Calu3 (cell line): ENCODE results near the gene MUC2. TPM values are rescaled to one million over a fixed set of nuclear protein-coding genes. Genes with fewer than 3 reads are reported as not detected.

Experiments used
- BruUV-seq: library from RNA; stranded (reverse); fragments of 400-500 nt; replicated peaks from 2 replicates; lab custom pipeline; 2021; lab: Mats Ljungman, UMichigan
- CTCF ChIA-PET: fragments of 300-600 bp; sonication (Branson Sonifier 250); formaldehyde crosslinking; loops from one replicate; lab custom pipeline; 2022; ENCODE audit warnings: antibody characterized with exemption; lab: Charles Lee
- DNase-seq: peaks from one replicate; pipeline ENCODE4 v3.0.0; 2022
- H3K27ac Mint-ChIP-seq: one replicate; pipeline ENCODE4 v1.8.0; 2022; ENCODE audit warnings: mixed read lengths; ENCODE audit not compliant: unreplicated experiment
- H3K27me3 Mint-ChIP-seq: one replicate; pipeline ENCODE4 v1.8.0; 2022; ENCODE audit warnings: mixed read lengths; ENCODE audit not compliant: unreplicated experiment
- H3K36me3 Mint-ChIP-seq: one replicate; pipeline ENCODE4 v1.8.0; 2022; ENCODE audit warnings: mild to moderate bottlenecking, moderate library complexity, mixed read lengths; ENCODE audit not compliant: insufficient read depth, unreplicated experiment
- H3K4me1 Mint-ChIP-seq: one replicate; pipeline ENCODE4 v1.8.0; 2022; ENCODE audit warnings: mild to moderate bottlenecking, low read depth, mixed read lengths; ENCODE audit not compliant: unreplicated experiment
- H3K4me3 Mint-ChIP-seq: one replicate; pipeline ENCODE4 v1.8.0; 2022; ENCODE audit warnings: mild to moderate bottlenecking, low read depth, moderate library complexity, mixed read lengths; ENCODE audit not compliant: unreplicated experiment
- H3K9me3 Mint-ChIP-seq: one replicate; pipeline ENCODE4 v1.8.0; 2022; ENCODE audit warnings: low read depth, mixed read lengths; ENCODE audit not compliant: unreplicated experiment
- intact Hi-C: fragments of 100-400 bp; cut with micrococcal nuclease; formaldehyde crosslinking; loops from one replicate; pipeline ENCODE4 v1.10.0; 2022; ENCODE audit not compliant: unreplicated experiment
- total RNA-seq: library from RNA; stranded (reverse); gene quantifications from 2 replicates; pipeline ENCODE4 v1.2.3, GENCODE V29; 2022
- TF ChIP-seq, protein P1 (sequence below): fragments of 200-600 bp; IDR thresholded peaks from one replicate; pipeline ENCODE4 v1.8.0; 2022; ENCODE audit warnings: antibody characterized with exemption; ENCODE audit not compliant: unreplicated experiment

The MUC2 gene
- total RNA-seq, 1 experiment from 2014 or later: not detected

DNA sequence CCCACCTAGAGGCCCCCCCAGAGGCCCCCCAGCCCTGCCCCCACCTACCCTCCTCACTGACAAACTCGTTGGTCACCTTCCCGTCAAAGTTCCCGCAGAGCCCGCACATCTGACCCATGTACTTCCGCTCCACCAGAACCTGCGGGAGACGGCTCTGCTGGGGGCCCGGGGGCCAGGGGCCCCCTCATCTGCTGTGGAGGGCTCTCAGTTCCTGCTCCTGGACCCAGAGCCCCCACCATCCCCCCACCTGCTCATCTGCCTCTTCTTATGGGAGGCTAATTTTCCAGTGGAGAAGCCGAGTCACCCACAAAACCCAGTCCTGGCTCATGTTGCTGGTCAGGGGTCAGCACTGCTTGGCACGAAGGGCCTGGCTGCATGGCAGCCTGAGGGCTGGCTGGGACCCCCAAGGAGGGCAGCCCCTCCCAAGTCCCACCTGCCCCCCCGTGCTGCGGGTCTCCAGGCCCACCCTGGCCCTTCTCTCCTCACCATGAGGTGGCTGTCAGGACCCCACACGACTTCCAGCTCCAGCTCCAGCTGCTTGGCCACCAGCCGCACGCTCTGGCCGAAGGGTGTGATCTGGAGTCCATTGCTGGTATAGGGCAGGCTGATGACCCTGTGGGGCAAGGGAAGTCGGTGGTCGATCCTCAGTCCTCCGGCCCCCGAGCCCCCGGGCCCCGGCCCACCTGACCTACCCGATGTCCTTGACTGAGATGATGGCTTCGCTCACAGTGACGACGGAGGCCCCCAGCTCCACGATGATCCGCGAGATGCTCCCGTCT lies 43.4 kb upstream of the MUC2 start:
- TF ChIP-seq, protein P1, sequence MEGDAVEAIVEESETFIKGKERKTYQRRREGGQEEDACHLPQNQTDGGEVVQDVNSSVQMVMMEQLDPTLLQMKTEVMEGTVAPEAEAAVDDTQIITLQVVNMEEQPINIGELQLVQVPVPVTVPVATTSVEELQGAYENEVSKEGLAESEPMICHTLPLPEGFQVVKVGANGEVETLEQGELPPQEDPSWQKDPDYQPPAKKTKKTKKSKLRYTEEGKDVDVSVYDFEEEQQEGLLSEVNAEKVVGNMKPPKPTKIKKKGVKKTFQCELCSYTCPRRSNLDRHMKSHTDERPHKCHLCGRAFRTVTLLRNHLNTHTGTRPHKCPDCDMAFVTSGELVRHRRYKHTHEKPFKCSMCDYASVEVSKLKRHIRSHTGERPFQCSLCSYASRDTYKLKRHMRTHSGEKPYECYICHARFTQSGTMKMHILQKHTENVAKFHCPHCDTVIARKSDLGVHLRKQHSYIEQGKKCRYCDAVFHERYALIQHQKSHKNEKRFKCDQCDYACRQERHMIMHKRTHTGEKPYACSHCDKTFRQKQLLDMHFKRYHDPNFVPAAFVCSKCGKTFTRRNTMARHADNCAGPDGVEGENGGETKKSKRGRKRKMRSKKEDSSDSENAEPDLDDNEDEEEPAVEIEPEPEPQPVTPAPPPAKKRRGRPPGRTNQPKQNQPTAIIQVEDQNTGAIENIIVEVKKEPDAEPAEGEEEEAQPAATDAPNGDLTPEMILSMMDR: no peak
- BruUV-seq: no TSS peak
- H3K9me3 Mint-ChIP-seq: no peaks in the 10 kb centered on the region
- H3K27me3 Mint-ChIP-seq: no peaks in the 10 kb centered on the region
- no peak overlapping the region for H3K27ac Mint-ChIP-seq
- H3K4me3 Mint-ChIP-seq: no peak overlapping the region
- peaks cover 26% of the 10 kb centered on the region for H3K36me3 Mint-ChIP-seq
- no peak for DNase-seq
- H3K4me1 Mint-ChIP-seq: no peaks in the 10 kb centered on the region
- CTCF ChIA-PET: no interaction called here
- intact Hi-C loops: no loop called here

- H3K4me3 Mint-ChIP-seq: no peak overlapping the region
- H3K9me3 Mint-ChIP-seq: no peaks in the 10 kb centered on the region
- TF ChIP-seq, protein P1: no peak
- no TSS peak for BruUV-seq
- H3K36me3 Mint-ChIP-seq: peaks cover 26% of the 10 kb centered on the region
- intact Hi-C loops: no loop called here
- no peak for DNase-seq
- no peak overlapping the region for H3K27ac Mint-ChIP-seq
- H3K4me1 Mint-ChIP-seq: no peaks in the 10 kb centered on the region
- H3K27me3 Mint-ChIP-seq: no peaks in the 10 kb centered on the region
- CTCF ChIA-PET: no interaction called here
Observed at GRCh38 chr11:1032310-1032891, 42.3 kb upstream of the MUC2 start.

DNA sequence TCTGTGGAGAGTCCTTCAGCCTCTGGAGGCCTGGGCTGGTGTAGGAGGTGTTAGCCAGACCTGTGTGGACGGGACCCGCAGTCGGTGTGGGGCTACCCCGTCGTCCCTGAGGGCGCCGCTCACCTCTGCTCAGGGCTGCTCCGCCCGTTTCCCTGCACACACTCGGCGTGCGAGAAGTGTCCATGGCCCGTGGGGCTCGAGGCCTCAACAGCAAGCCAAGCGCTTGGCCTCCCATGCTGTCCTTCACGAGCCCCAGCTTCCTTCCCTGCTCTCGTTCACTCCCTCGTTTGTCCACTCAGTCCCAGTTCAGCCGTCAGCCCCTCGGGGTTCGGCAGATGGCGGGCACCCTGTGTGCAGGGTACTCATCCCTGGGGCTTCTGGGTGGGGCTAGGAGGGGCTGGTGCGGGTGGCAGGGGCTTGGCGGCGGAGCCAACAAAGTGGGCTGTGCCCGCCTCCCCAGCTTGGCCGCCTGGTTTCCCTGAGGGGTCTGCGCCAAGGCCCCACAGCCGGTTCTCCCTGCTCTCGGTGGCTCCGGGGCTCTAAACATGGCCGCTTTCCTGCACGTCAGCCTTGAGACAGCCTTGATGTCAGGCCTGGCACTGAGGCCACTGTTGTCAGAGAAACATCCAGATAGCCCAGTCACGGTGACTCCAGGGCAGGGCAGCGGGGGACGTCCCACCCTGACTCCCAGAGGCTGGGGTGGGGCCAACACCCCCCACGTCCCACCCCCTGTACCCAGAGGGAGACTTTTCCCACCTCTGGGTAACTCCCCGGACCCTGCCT lies 41.5 kb upstream of the MUC2 start:
- Mint-ChIP-seq H3K9me3 (no peaks in the 10 kb centered on the region), H3K27me3 (no peaks in the 10 kb centered on the region), H3K4me3 (no peak overlapping the region), H3K27ac (no peak overlapping the region), H3K36me3 (peaks cover 25% of the 10 kb centered on the region), H3K4me1 (no peaks in the 10 kb centered on the region)
- CTCF ChIA-PET: no interaction called here
- BruUV-seq: no TSS peak
- intact Hi-C loops: no loop called here
- DNase-seq: no peak
- TF ChIP-seq, protein P1: no peak

- no TSS peak for BruUV-seq
- Mint-ChIP-seq H3K4me1 (peaks cover 3% of the 10 kb centered on the region), H3K27ac (no peak overlapping the region), H3K4me3 (no peak overlapping the region), H3K36me3 (peaks cover 19% of the 10 kb centered on the region), H3K27me3 (no peaks in the 10 kb centered on the region), H3K9me3 (no peaks in the 10 kb centered on the region)
- TF ChIP-seq, protein P1: no peak
- CTCF ChIA-PET: no interaction called here
- no peak for DNase-seq
- intact Hi-C loops: no loop called here
Observed at GRCh38 chr11:1034001-1034400, 40.7 kb upstream of the MUC2 start.
